Fibroblast of lung (primary cell): ENCODE results near the gene OR5T3. TPM values are rescaled to one million over a fixed set of nuclear protein-coding genes. Genes with fewer than 3 reads are reported as not detected.

Experiments used
- DNase-seq, 2 donors: peaks; one replicate each; pipeline versions ENCODE4 v3.0.0 to v3.0.0-alpha.2; 2010; ENCODE audit warnings: low read depth in 2 of 2
- H2AFZ ChIP-seq: 2 replicates; pipeline ENCODE4 v1.5.1; 2012; ENCODE audit warnings: low read length, control low read depth, inconsistent platforms
- H3K27ac ChIP-seq: 2 replicates; pipeline ENCODE4 v1.5.1; 2011; ENCODE audit warnings: low read length, control low read depth; ENCODE audit not compliant: insufficient read depth
- H3K27me3 ChIP-seq: 2 replicates; pipeline ENCODE4 v1.5.1; 2011; ENCODE audit warnings: mild to moderate bottlenecking, low read length; ENCODE audit not compliant: control insufficient read depth, insufficient read depth
- H3K36me3 ChIP-seq: 2 replicates; pipeline ENCODE4 v1.5.1; 2011; ENCODE audit warnings: low read length; ENCODE audit not compliant: control insufficient read depth, insufficient read depth
- H3K4me1 ChIP-seq: 2 replicates; pipeline ENCODE4 v1.5.1; 2011; ENCODE audit warnings: low read length; ENCODE audit not compliant: control insufficient read depth, insufficient read depth; ENCODE audit errors: extremely low read depth
- H3K4me2 ChIP-seq: 2 replicates; pipeline ENCODE4 v1.5.1; 2011; ENCODE audit warnings: low read length, control low read depth; ENCODE audit not compliant: insufficient read depth; ENCODE audit errors: extremely low read depth
- H3K4me3 ChIP-seq, 4 experiments: fragments of 200-600 bp in 1 of 4; sonication (generic) in 1 of 4; replicated peaks in 1 of 4; 2 replicates each; pipeline ENCODE4 v1.5.1; 2011 to 2016; ENCODE audit warnings: low read length in 4 of 4, low read depth in 3 of 4, mild to moderate bottlenecking in 3 of 4, control low read depth in 2 of 4, inconsistent platforms in 1 of 4, mixed read lengths in 1 of 4; ENCODE audit not compliant: insufficient read depth in 1 of 4; ENCODE audit errors: control extremely low read depth in 1 of 4
- H3K79me2 ChIP-seq: 2 replicates; pipeline ENCODE4 v1.5.1; 2012; ENCODE audit warnings: mild to moderate bottlenecking, low read length, inconsistent platforms; ENCODE audit not compliant: control insufficient read depth, insufficient read depth
- H3K9ac ChIP-seq: 2 replicates; pipeline ENCODE4 v1.5.1; 2011; ENCODE audit warnings: mild to moderate bottlenecking, low read length, control low read depth; ENCODE audit not compliant: insufficient read depth
- H3K9me3 ChIP-seq: 2 replicates; pipeline ENCODE4 v1.5.1; 2012; ENCODE audit warnings: low read depth, low read length; ENCODE audit not compliant: control insufficient read depth, insufficient read depth
- H4K20me1 ChIP-seq: 2 replicates; pipeline ENCODE4 v1.5.1; 2011; ENCODE audit warnings: low read length; ENCODE audit not compliant: control insufficient read depth, insufficient read depth; ENCODE audit errors: extremely low read depth
- CTCF ChIP-seq, 2 donors: IDR thresholded peaks in 1 of 2; conservative IDR thresholded peaks in 1 of 2; 1 replicate in 1 of 2; 2 replicates in 1 of 2; pipeline ENCODE4 v1.5.1; 2011 to 2012; ENCODE audit warnings: low read length in 2 of 2, control low read depth in 1 of 2, inconsistent platforms in 1 of 2, low read depth in 1 of 2, mild to moderate bottlenecking in 1 of 2
- EZH2 ChIP-seq: IDR thresholded peaks from 2 replicates; pipeline ENCODE4 v1.5.1; 2012; ENCODE audit warnings: low read length, control low read depth, mild to moderate bottlenecking; ENCODE audit errors: missing control alignments
- polyA plus RNA-seq, 2 donors: library from polyadenylated mRNA; depleted of rRNA in 1 of 2; stranded (reverse) in 1 of 2; unstranded in 1 of 2; fragments of >200 nt; gene quantifications; 2 replicates each; pipeline ENCODE4 v1.2.1, GENCODE V29; 2011 to 2012; ENCODE audit warnings: missing spikeins in 1 of 2
- total RNA-seq: library from RNA; depleted of rRNA; stranded (reverse); fragments of >200 nt; gene quantifications from 2 replicates; pipeline ENCODE4 v1.2.1, GENCODE V29; 2014

Gene OR5T3
- total and polyA plus RNA-seq, 2 donors (not counting 1 experiment from before 2014, with no cell fraction given) = not detected

DNA sequence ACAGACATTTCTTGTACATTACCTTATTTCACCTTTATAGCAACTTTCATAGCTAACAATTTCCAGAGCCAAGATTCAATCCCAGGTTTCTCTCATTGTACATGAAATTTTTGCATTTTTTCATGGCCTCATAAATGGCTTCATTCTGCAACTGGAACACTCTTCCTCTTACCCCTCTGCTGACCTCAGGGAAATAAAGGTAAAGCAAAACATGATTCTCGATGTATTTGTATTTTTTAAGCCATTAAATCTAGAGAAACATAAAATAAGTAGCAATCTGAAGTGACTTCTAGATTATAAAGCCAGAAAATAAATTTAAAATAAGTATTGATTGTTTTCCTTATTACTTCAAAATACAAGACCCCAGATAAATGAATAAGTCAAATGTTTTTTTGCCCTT lies 17.9 kb upstream of the OR5T3 start, which contains the start of gene OR5T2:
TSS of gene OR5T2 (minus strand) at position 101 of the 400 bp plus-strand sequence. CDS start 1,193 bp downstream, outside the sequence.
- Histone ChIP-seq H3K4me1 (no peaks in the 10 kb centered on the region), H3K27me3 (no peaks in the 10 kb centered on the region), H4K20me1 (no peaks in the 10 kb centered on the region), H3K4me3 (no peak within 1 kb of the TSS), H3K27ac (no peak within 1 kb of the TSS), H3K36me3 (no peaks in the 10 kb centered on the region), H2AFZ (no peak within 1 kb of the TSS), H3K9me3 (no peaks in the 10 kb centered on the region), H3K79me2 (no peaks in the 10 kb centered on the region), H3K9ac (no peak within 1 kb of the TSS), H3K4me2 (no peak within 1 kb of the TSS)
- TF ChIP-seq CTCF (conservative IDR thresholded peaks at IDR 0.05 in 1 of 2, IDR thresholded peaks at IDR 0.05 in 1 of 2; ENCODE audit: low read depth in 1 of 2, low read length in 2 of 2) (no peak), EZH2 (no peak)
- DNase-seq = no peak

DNA sequence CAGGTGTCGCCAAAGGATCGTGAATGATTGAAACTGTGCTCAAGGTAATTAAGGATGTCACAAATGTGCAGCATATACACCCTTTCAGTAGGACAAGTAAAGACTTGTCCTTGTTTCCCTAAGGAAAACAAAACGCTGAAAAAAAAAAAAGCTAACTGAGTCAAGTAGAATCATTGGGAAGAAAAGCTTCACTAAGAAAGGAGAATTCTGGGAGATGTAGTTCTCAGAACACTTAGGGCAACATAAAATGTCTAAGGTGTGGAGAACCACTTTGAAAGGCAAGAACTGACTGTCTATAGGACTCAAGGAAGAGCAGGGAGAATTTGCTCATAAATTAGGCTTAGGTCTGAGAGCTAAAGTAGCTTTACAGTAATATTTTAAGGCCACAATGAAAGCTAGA lies 19.0 kb downstream of the OR5T3 start:
- no peaks in the 10 kb centered on the region for H3K27me3 ChIP-seq
- H3K4me2 ChIP-seq = no peak overlapping the region
- no peak for DNase-seq
- H3K4me1 ChIP-seq = no peaks in the 10 kb centered on the region
- H2AFZ ChIP-seq = no peak overlapping the region
- no peak overlapping the region for H3K9ac ChIP-seq
- no peak overlapping the region for H3K4me3 ChIP-seq
- TF ChIP-seq EZH2 (no peak), CTCF (conservative IDR thresholded peaks at IDR 0.05 in 1 of 2, IDR thresholded peaks at IDR 0.05 in 1 of 2; ENCODE audit: low read depth in 1 of 2, low read length in 2 of 2) (no peak)
- no peaks in the 10 kb centered on the region for H3K36me3 ChIP-seq
- no peaks in the 10 kb centered on the region for H3K79me2 ChIP-seq
- no peaks in the 10 kb centered on the region for H4K20me1 ChIP-seq
- H3K9me3 ChIP-seq = no peaks in the 10 kb centered on the region
- no peak overlapping the region for H3K27ac ChIP-seq

DNA sequence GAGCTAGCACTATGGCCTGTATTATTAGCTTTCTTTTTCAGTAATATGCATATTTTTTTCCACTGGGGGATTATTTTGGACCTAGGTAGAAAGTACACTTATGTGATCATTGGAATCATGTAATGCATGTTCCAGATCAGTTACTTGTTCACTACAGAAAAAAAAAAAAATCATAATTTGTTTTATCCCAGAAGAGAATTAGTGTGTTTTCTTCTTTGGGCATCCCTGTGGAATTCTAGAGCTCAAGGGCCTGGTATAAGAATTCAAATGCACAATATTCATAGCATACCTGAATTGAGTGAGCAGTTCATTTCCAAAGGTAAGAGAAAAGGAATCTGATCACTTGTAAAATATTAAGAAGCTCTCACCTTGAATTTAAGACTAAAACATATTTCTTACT lies 21.8 kb downstream of the OR5T3 start, which contains the start of gene OR5T1:
TSS of gene OR5T1 (plus strand) at position 301 of the 400 bp plus-strand sequence. CDS start 1,485 bp downstream, outside the sequence.
- TF ChIP-seq CTCF (conservative IDR thresholded peaks at IDR 0.05 in 1 of 2, IDR thresholded peaks at IDR 0.05 in 1 of 2; ENCODE audit: low read depth in 1 of 2, low read length in 2 of 2) (no peak), EZH2 (no peak)
- no peak within 1 kb of the TSS for H2AFZ ChIP-seq
- no peak within 1 kb of the TSS for H3K4me3 ChIP-seq
- H4K20me1 ChIP-seq = no peaks in the 10 kb centered on the region
- no peak within 1 kb of the TSS for H3K9ac ChIP-seq
- no peaks in the 10 kb centered on the region for H3K79me2 ChIP-seq
- H3K27ac ChIP-seq = no peak within 1 kb of the TSS
- H3K9me3 ChIP-seq = no peaks in the 10 kb centered on the region
- H3K36me3 ChIP-seq = no peaks in the 10 kb centered on the region
- no peak within 1 kb of the TSS for H3K4me2 ChIP-seq
- no peak for DNase-seq
- no peaks in the 10 kb centered on the region for H3K4me1 ChIP-seq
- H3K27me3 ChIP-seq = no peaks in the 10 kb centered on the region
